H1 (cell line): Measurements from ENCODE around the gene TMEM245. TPM values are rescaled to one million over a fixed set of nuclear protein-coding genes. Genes with fewer than 3 reads are reported as not detected.

Experiments
- JUN ChIP-seq: IDR thresholded peaks from 2 replicates; pipeline ENCODE4 v1.6.1; 2011; ENCODE audit warnings: low read depth, mild to moderate bottlenecking, improper control_type of control experiment, low read length
- POLR2A ChIP-seq, 2 experiments: IDR thresholded peaks; 1 replicate in 1 of 2; 2 replicates in 1 of 2; pipeline ENCODE4 v1.6.1; 2011; ENCODE audit warnings: low read depth in 2 of 2, low read length in 2 of 2, mild to moderate bottlenecking in 2 of 2; ENCODE audit errors: control extremely low read depth in 1 of 2
- RFX5 ChIP-seq: IDR thresholded peaks from 2 replicates; pipeline ENCODE4 v1.6.1; 2011; ENCODE audit warnings: low read depth, low read length, improper control_type of control experiment, borderline replicate concordance
- TCF12 ChIP-seq: IDR thresholded peaks from 2 replicates; pipeline ENCODE4 v1.6.1; 2011; ENCODE audit warnings: low read depth, mild to moderate bottlenecking, low read length
- polyA plus RNA-seq, 7 experiments: library from polyadenylated mRNA; depleted of rRNA in 3 of 7; stranded (reverse) in 5 of 7; unstranded in 2 of 7; fragments of >200 nt in 5 of 7; fragments of 200-250 nt in 2 of 7; gene quantifications; 1 replicate in 5 of 7; 2 replicates in 1 of 7; 4 replicates in 1 of 7; pipeline versions ENCODE4 v1.2.1 to v1.2.3, GENCODE V29; 2011 to 2013; ENCODE audit warnings: missing spikeins in 2 of 7, mixed read lengths in 2 of 7
- total RNA-seq: library from RNA; stranded (reverse); fragmentation: NEBNext Ultra II Directional; extraction: Animal tissue kit (Norgen Biotek cat#: 25700); gene quantifications from 2 replicates; pipeline ENCODE4 v1.2.1, GENCODE V29; 2021
- TF ChIP-seq, protein P1 (sequence below): IDR thresholded peaks from 2 replicates; pipeline ENCODE4 v1.6.1; 2012; ENCODE audit warnings: low read length, inconsistent platforms

Gene TMEM245
- total and polyA plus RNA-seq, 2 of the 8 experiments (the other 6 are each of a cell fraction or from before 2014, with no cell fraction given): 44.3 to 45.8 TPM

DNA sequence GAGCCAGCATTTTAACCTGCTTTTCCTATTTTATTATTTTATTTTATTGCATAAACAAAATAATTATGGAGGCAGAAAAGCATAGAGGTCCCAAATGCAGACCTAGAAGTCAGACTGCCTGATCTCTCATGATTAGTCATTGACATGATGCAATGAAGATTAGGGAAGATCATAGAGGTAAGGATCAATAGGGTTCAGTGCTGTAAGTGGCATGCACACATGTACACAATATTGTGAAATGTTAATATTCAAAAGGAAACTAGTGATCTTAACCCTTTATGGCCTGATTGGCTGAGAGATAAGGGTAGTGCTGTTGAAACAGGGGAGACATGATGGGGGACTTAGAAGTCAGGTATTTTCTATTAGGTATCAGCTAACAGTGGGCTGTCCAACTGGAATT lies 48.4 kb upstream of the TMEM245 start (continued):
- TF ChIP-seq, protein P1, sequence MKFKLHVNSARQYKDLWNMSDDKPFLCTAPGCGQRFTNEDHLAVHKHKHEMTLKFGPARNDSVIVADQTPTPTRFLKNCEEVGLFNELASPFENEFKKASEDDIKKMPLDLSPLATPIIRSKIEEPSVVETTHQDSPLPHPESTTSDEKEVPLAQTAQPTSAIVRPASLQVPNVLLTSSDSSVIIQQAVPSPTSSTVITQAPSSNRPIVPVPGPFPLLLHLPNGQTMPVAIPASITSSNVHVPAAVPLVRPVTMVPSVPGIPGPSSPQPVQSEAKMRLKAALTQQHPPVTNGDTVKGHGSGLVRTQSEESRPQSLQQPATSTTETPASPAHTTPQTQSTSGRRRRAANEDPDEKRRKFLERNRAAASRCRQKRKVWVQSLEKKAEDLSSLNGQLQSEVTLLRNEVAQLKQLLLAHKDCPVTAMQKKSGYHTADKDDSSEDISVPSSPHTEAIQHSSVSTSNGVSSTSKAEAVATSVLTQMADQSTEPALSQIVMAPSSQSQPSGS: no peak
- no peak for TF ChIP-seq RFX5
- no peak for TF ChIP-seq TCF12
- TF ChIP-seq JUN: no peak
- TF ChIP-seq POLR2A (IDR thresholded peaks at IDR 0.05; ENCODE audit: control extremely low read depth in 1 of 2, low read depth in 2 of 2, low read length in 2 of 2): no peak
